Tibial artery (tissue), 4 donors: Measurements from ENCODE around the gene DCAF8L2.

Experiments used
- DNase-seq, 2 donors: peaks; one replicate each; pipeline ENCODE4 v3.0.0-alpha.2; 2019
- H3K27ac ChIP-seq, 2 donors: fragments of 200-600 bp; sonication (generic) in 1 of 2; 1 replicate in 1 of 2; 2 replicates in 1 of 2; pipeline ENCODE4 v1.5.1; 2018 to 2019; ENCODE audit warnings: mild to moderate bottlenecking in 1 of 2
- H3K27me3 ChIP-seq, 2 donors: fragments of 200-600 bp; sonication (generic) in 1 of 2; one replicate each; pipeline versions ENCODE4 v1.5.1 to v1.6.0; 2016 to 2019
- H3K36me3 ChIP-seq, 3 donors: fragments of 200-600 bp; sonication (generic) in 2 of 3; one replicate each; pipeline ENCODE4 v1.5.1; 2016 to 2019; ENCODE audit warnings: mild to moderate bottlenecking in 2 of 3
- H3K4me1 ChIP-seq, 4 donors: fragments of 200-600 bp; sonication (generic) in 2 of 4; 1 replicate in 3 of 4; 2 replicates in 1 of 4; pipeline ENCODE4 v1.5.1; 2016 to 2019
- H3K4me3 ChIP-seq, 2 donors: fragments of 200-600 bp; sonication (generic) in 1 of 2; 1 replicate in 1 of 2; 2 replicates in 1 of 2; pipeline ENCODE4 v1.5.1; 2018 to 2019; ENCODE audit warnings: mild to moderate bottlenecking in 2 of 2
- H3K9me3 ChIP-seq, 3 donors: fragments of 200-600 bp; sonication (generic) in 1 of 3; one replicate each; pipeline ENCODE4 v1.5.1; 2016 to 2019
- intact Hi-C: fragments of 100-400 bp; cut with DNase I; formaldehyde crosslinking; loops from one replicate; pipeline ENCODE4 v1.15.0; 2023; ENCODE audit warnings: low total_unique reads
- TF ChIP-seq, protein P1 (sequence below), 2 experiments: fragments of 200-600 bp in 1 of 2; fragments of 450-650 bp in 1 of 2; IDR thresholded peaks; one replicate each; pipeline ENCODE4 v1.5.1; 2017 to 2019; ENCODE audit warnings: antibody characterized with exemption in 2 of 2, mild to moderate bottlenecking in 1 of 2, moderate library complexity in 1 of 2

Gene DCAF8L2

DNA sequence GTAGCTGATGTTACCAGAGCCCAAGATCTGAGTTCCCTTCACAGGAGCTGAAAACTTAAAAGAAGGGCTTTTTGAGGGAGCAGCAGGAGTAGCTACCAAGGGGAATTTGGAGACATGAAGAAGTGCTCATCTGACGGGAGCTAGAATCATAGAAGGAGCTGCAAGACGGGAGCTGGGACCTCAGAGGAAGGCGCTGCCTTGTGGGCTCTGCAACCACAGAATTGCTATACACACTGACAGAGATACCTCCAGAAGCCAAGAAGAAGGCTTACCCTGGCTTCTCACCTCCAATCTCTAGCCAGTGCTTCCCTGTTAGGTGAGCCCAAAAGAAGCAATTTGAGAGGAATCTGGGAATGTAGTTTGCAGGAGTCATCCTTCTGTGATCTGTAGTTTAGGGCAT lies 35.9 kb downstream of the DCAF8L2 start:
- intact Hi-C loops = no loop called here
- H3K36me3 ChIP-seq = no peaks in the 10 kb centered on the region

GRCh38 chrX:27633328-27633727 lies 43.2 kb downstream of the DCAF8L2 start:
- H3K4me3 ChIP-seq = no peak overlapping the region
- TF ChIP-seq, protein P1, sequence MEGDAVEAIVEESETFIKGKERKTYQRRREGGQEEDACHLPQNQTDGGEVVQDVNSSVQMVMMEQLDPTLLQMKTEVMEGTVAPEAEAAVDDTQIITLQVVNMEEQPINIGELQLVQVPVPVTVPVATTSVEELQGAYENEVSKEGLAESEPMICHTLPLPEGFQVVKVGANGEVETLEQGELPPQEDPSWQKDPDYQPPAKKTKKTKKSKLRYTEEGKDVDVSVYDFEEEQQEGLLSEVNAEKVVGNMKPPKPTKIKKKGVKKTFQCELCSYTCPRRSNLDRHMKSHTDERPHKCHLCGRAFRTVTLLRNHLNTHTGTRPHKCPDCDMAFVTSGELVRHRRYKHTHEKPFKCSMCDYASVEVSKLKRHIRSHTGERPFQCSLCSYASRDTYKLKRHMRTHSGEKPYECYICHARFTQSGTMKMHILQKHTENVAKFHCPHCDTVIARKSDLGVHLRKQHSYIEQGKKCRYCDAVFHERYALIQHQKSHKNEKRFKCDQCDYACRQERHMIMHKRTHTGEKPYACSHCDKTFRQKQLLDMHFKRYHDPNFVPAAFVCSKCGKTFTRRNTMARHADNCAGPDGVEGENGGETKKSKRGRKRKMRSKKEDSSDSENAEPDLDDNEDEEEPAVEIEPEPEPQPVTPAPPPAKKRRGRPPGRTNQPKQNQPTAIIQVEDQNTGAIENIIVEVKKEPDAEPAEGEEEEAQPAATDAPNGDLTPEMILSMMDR (IDR thresholded peaks at IDR 0.05) = no peak
- no peaks in the 10 kb centered on the region for H3K27me3 ChIP-seq
- no peak overlapping the region for H3K27ac ChIP-seq
- no peaks in the 10 kb centered on the region for H3K36me3 ChIP-seq
- intact Hi-C loops = no loop called here
- no peaks in the 10 kb centered on the region for H3K9me3 ChIP-seq
- no peak for DNase-seq
- no peaks in the 10 kb centered on the region for H3K4me1 ChIP-seq

More for the DNA sequence above, 35.9 kb downstream of the DCAF8L2 start:
- TF ChIP-seq, protein P1 (IDR thresholded peaks at IDR 0.05) = no peak
- Histone ChIP-seq H3K27me3 (no peaks in the 10 kb centered on the region), H3K27ac (no peak overlapping the region), H3K4me1 (no peaks in the 10 kb centered on the region), H3K9me3 (no peaks in the 10 kb centered on the region), H3K4me3 (no peak overlapping the region)
- DNase-seq = no peak

DNA sequence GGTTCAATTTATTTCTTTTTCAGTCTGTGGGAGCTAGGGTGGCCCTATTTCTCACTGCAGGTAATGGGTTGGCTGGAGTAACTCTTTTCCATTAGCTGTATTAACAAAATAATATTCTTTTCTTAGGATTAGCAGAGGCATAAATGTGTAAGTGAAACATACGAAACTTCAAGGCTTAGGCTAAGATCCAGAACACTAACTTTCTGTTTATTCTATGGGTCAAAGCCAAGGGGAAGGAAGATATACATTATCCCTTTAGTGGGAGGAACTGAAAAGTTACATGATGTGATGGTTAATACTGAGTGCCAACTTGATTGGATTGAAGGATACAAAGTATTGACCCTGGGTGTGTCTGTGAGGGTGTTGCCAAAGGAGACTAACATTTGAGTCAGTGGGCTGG lies 66.4 kb downstream of the DCAF8L2 start:
- TF ChIP-seq, protein P1 (IDR thresholded peaks at IDR 0.05) = no peak
- Histone ChIP-seq H3K27ac (no peak overlapping the region), H3K9me3 (no peaks in the 10 kb centered on the region), H3K4me3 (no peak overlapping the region), H3K4me1 (no peaks in the 10 kb centered on the region), H3K36me3 (no peaks in the 10 kb centered on the region), H3K27me3 (no peaks in the 10 kb centered on the region)
- intact Hi-C loops = no loop called here
- no peak for DNase-seq

DNA sequence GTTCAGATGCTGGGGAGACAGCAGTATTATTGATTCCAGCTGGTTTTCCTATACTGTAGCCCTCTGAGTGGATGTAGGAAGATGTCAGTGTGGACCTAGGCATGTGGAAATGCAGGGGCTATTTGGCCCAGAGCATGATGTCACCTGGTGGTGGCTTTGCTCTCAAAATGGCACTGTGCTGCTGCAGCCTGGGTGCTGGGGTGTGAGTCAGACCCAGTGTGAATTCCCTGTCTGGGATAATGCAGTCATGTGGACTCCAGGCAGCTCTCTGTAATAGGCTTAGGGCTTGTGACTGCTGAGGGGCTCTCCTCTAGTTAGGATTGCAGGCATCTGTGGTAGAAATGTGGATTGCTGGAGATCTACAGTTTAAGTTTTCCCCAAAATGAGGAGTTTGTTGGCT lies 70.7 kb downstream of the DCAF8L2 start:
- no peak overlapping the region for H3K4me3 ChIP-seq
- intact Hi-C loops = no loop called here
- H3K27ac ChIP-seq = no peak overlapping the region
- H3K4me1 ChIP-seq = no peaks in the 10 kb centered on the region
- H3K9me3 ChIP-seq = no peaks in the 10 kb centered on the region
- no peak for DNase-seq
- H3K27me3 ChIP-seq = no peaks in the 10 kb centered on the region
- TF ChIP-seq, protein P1 (IDR thresholded peaks at IDR 0.05) = no peak
- H3K36me3 ChIP-seq = no peaks in the 10 kb centered on the region

GRCh38 chrX:27671234-27671633 lies 81.1 kb downstream of the DCAF8L2 start:
- H3K4me3 ChIP-seq = no peak overlapping the region

More at GRCh38 chrX:27671234-27671633, 81.1 kb downstream of the DCAF8L2 start:
- TF ChIP-seq, protein P1 (IDR thresholded peaks at IDR 0.05) = no peak
- no peak for DNase-seq
- Histone ChIP-seq H3K4me1 (no peaks in the 10 kb centered on the region), H3K27ac (no peak overlapping the region), H3K9me3 (no peaks in the 10 kb centered on the region), H3K36me3 (no peaks in the 10 kb centered on the region), H3K27me3 (no peaks in the 10 kb centered on the region)
- intact Hi-C loops = no loop called here
